NCI-H2171 (cell line): Measurements from ENCODE around the gene CEND1.

Source experiments
- DNase-seq: peaks from one replicate; lab custom pipeline; 2025; lab: John Stamatoyannopoulos, UW

CEND1 gene

DNA sequence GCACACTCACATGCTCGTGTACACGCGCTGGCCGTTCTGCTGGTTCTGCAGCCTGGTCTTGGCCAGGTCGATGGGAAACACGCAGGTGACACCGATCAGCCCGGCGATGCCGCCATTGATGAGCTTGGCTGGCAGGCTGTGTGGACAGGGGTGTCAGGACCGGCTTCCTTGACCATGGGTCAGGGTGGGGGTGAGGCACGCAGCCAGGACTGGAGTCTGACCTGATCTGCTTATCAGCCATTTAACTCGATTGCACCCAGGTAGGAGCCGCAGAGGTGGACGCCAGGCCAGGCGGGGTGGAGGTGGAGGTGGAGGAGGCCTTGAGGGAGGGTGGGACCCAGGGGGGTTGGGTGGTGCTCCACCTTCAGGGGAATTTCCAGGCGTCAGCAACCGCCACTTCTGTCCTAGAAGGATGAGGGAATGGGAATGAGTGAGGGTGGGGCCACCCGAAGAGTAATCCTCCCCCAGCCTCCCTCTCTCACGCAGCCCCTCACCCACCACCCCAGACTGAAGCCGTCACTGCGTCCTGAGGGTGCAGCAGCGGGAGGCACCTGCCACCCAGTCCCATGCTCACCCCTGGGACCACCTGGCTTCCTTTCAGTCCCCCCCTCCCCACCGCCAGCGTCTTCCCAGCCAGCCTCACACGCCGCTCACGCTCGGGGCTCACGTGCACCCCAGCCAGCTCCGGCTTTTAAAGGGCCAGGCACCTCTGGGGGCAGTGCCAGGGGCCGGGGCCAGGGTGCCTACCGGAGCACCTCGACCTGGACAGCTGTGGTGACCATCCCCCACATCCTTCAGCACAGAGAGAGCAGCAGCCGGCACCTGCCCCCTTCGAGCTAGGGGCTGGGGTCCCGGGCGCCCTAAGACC lies 5.1 kb upstream of the CEND1 start:
- no peak for DNase-seq

DNA sequence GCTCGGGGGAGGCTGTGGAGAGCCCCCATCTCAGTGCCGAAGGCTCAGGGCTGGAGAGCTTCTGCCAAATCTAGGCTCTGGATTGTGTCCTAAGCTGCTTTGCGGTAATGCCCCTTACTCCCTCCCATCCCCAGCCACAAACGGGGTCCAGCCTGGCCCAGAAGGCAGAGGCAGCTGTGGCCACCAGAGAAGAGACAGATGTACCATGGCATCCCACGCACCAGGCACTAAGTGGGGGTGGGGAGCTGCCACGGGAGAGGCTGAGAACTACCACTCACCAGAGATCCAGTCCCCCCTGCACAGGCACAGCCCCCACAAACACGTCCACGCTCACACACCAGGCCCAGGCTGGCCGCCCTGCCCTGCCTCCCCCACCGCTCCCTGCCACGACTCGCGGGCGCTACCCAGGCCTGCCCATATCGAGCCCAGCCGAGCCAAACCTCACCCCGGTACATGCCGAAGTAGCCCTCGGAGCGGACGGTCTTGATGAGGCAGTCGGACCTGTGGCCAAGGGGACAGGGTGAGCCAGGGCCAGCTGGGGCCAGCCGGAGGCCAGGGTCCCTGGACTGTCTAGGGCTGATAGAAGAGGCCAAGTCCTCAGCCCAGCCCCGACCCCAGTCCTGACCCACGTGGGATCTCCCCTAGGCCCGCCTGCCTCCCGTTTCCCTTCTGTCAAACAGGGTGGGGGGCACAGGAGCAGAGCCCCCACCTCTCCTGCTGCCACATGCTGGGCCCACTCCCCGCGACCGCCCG lies 4.3 kb upstream of the CEND1 start:
- DNase-seq = no peak

DNA sequence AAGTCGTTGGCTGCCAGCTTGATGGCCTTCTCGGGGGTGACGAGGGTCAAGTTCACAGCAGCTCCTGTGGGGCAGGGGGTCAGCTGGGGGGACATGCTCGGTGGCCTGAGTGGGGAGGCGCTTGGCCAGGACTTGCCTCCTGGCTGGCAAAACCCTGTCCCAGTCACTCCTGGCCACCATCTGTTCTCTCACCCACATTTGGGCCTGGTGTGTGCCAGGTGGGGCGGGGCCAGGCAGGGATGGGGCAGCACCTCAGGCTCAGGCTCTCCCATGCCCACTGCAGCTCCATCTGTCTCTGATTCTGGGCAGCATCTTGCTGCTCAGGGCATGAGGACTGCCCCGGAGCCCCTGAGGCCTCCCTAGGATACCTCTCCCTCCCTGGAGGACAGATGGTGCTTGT lies 3.7 kb upstream of the CEND1 start:
- no peak for DNase-seq

DNA sequence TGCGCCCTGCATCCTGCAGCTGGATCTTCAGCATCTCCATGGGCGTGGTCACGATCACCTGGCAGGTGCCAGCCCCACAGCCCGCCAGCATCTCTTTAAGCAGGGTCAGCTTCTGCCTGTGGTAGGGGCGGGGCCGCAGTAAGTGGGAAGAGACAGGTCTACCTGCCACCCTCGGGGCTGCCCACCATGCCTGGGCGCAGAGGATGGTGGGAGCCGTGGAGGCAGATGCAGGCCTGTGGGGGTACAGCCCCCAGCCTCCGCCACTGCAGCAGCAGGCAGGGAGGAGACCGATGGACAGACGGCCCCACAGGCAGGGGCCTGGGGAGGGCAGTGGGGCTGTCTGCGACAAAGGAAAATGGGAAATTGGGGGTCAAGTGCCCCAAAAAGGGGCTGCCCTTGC lies 3.0 kb upstream of the CEND1 start:
- DNase-seq = no peak

DNA sequence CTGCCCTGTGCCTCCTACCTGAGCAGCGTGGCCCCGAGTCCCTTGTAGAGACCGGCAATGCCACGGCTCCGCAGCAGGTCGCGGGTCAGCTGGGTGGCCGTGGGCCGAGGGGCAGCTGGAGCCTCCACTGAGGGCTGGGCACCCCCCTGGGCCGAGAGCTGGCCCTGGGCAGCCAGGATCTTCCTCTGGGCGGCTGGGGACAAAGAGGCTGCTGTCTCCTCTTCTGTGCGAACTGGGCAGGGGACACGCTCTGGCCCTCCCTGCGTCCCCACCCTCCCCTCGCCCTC lies 2.6 kb upstream of the CEND1 start:
- DNase-seq = no peak

DNA sequence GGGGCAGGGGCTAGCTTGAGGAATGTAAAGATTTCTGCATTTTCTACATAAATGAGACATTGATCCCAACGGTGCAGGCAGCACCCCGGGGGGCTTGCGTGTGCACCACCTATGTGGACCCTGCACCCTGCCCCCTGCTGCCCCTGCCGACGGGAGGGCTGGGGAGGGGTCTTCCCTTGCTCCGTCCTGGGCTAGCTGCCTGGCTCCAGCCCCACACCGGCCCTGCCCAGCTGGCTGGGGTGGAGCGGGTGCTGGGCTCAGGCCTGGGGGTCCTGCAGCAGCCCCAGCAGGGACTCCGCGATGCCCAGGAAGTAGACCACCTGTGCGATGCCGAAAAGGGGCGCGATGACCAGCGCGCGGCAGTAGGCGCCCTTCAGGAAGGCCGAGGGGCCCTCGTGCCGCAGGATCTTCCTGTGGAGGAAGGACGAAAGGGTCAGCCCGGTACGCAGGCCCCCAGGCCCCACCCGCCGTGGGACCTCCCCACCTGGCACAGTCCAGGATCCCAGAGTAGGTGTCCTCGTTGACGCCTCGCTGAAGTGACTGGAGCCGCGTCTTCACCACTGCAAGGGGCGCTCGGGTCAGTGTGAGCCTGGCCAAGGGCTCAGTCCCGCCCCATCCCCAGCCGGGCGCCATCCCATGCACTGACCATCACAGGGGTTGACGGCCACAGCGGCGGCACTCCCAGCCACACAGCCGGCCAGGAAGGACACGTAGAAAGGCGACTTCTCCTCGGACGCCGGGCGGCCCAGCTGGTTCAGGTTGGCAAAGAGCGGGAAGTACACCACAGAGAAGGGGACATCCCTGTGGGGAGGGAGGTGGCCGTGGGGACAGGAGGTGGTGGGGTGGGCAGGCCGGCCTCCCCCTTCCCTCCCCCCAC lies 2.0 kb upstream of the CEND1 start:
- no peak for DNase-seq

DNA sequence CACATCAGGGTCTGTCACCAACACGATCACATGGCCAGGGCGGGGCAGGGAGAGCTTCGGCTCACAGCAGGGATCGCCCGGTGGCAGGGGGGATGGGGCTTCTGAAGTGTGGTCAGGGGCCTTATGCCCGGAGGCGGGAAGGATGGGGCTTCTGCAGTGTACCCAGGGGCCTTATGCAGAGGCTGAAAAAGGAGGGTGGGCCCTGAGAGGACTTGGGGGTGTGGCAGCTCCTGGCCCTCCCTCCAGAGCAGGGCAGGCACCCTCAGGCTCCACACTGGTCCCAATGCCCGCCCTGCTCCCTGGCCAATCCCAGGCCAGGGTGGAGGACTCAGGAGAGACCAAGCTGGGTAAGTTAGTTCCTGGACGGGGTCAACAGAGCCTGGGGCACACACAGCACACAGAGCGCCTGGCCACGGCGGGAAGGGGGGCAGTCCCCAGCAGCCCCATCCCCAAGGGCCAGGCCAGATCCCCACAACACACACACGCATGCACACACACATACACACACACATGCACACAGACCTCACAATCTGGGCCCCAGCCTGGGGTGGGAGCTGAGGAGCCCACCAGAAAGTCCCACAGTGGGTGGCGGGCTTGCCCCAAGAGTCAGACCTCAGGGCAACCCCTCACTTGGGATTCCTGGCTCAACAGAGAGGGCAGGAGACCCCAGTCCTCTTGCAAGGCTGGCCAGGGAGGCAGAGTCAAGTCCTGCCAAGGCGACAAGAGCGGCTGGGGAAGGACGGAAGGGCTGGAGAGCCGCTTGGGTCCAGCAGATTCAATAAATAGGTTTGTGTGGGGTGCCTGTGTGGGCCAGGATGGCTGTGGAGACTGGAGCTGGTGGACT lies 1.1 kb upstream of the CEND1 start:
- DNase-seq = no peak

DNA sequence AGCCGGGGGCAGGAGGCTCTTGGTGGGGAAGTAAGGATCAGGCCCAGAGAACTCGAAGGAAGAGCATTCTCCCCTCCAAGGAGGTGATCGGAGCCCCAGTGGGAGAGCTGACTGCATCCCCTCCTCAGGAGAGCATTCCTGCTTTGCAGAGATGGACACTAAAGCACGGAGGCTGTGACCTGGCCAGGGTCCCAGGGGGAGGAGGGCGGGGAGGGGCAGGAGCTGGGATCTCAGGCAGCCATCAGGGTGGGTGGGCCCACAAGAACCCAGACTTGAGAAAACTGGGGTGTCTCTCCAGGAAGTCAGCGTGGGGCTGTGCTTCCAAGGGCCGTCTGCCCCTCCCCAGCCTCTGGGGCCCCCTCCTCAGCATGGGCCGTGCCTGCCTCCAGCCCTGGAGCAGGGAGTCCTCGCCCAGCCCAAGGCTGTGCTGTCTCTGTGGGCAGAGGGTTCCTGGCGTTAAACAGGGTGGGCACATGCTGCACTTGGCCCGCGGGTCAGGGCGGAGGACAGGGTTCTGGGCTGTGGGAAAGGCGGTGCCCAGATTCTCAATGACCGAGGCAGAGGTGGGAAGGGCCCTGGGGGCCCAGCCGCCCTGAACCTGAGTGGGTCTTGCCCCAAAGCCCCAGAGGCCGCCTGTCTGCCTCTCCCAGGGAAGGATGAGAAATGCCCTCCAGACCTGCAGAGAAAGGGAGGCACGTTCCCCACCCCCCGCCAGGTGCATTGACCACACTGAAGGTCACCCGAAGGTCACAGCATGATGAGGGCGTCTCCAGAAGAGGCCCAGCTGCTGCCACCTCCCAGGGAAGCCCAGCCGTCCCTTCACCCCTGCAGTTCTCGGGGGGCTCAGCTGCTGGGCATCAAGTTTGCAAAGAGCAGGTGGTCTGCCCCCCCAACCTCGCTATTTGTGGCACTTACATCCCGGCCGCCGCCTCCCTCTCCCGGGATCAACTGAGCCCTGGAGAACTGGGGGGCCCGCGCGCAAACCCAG lies 643 bp downstream of the CEND1 start:
- no peak for DNase-seq

DNA sequence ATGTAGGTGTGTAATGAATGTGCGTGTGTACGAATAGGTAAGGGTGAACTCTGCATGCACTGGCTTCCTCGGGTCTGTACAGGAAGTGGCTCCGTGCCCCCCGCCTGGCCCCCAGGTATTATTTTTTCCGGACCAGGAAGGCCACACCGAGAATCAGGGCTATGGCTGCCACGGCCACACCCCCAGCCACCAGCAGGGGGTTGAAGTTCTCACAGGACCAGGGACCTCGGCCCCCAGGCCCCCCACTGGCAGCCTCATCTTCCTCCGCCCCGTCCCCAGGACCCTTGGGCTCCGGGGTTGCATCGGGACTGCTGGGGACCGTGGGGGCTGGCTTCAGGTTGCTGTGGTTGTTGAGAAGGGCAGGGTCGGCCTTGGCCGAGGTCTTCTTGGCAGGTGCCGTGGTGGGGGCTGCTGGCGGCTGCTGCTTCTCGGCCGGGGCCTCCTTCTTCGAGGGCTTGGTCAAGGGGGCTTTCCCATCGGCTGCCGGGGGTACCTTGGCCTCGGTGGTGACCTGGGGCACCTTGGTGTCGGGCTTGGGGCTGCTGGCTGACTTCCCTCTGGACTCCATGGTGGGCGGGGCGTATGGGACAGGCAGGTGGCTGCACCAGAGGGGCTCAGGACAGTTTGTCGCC lies 1.8 kb downstream of the CEND1 start:
- no peak for DNase-seq

DNA sequence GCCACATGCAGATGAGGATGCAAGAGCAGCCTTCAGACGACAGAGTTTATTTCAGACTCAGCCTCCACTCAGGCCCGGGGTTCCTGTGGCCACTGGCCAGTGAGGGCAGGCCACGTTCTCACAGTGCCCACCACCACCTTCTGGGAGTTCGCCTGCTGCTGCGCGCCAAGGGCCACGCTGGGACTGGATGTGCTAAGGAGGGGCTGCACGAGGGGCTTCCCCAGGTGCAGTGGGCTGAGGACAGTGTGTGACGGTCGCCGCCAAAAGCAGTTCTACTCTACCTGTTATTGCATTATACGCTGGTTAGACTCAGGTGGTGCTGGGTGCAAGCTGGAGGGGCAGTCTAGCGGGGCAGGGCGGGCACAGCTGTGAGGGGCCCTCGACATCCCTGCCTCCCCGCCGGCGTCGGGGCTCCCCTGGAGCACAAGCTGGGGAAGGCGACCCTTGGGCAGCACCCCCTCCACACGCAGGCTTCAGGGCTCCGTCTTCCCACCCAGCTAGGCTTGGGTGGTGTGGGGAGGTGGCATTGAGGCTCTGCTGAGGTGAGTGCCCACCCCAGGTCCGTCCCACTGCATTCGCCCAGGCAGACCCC lies 2.7 kb downstream of the CEND1 start:
- no peak for DNase-seq

DNA sequence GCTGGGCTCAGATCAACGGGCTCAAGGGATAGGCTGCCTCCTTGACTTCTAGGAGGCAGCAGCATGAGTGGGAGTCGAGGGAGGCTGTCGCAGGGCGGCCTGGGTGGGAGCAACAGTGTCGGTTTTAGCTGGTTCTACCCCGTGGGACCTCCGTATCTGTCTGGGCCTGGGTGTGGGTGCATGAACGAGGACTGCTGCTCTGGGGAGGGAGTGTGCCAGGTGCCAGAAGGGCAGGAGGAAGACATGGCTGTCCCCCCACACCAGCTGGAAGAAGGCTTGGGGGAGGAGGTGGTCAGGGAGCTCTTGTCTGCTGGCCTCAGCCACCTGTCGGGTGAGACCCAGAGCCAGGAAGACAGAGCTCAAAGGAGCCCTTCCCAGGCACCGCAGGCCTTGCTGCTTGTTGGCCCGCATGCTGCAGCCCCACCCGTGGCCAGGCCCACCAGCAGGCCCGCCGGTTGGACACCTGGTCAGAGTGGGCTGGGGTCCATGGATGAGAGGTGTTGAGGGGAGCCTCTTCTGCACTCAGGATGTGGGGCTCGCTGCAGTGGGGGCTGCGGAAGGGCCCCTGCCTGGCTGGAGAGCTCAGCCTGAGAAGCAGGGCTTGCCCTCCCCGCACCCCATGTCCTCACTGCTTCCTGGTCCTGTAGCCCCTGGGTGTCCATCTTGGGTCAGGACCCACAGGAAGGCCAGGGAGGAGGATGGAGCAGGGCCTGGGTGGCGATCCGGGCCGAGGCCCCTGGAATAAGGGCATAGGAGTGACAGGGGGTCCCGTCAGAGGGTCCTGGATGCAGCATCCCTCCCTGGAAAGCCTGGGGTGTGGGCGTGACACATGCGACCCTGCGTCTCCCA lies 3.4 kb downstream of the CEND1 start:
- no peak for DNase-seq

DNA sequence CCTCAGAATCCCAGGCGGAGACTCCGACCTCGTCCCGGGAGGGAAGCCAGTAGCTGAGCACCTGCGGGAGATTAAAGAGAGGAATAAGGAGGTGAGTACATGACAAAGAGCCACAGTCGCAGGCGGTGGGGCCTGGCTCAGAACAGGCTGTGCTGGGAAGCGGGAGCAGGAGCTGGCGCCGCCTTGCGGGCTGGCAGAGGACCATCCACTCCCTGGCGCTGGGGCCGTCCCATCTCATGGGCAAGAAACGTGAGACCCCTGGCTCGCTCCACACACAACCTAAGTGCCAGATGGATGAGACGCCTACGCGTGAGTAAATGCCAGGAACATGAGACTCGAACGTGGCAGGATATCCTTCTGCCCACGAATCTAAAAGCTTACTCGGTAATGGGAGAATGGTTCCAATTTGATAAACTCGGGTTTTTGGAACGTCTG lies 6.3 kb downstream of the CEND1 start:
- peak; percentile 80 for DNase-seq

DNA sequence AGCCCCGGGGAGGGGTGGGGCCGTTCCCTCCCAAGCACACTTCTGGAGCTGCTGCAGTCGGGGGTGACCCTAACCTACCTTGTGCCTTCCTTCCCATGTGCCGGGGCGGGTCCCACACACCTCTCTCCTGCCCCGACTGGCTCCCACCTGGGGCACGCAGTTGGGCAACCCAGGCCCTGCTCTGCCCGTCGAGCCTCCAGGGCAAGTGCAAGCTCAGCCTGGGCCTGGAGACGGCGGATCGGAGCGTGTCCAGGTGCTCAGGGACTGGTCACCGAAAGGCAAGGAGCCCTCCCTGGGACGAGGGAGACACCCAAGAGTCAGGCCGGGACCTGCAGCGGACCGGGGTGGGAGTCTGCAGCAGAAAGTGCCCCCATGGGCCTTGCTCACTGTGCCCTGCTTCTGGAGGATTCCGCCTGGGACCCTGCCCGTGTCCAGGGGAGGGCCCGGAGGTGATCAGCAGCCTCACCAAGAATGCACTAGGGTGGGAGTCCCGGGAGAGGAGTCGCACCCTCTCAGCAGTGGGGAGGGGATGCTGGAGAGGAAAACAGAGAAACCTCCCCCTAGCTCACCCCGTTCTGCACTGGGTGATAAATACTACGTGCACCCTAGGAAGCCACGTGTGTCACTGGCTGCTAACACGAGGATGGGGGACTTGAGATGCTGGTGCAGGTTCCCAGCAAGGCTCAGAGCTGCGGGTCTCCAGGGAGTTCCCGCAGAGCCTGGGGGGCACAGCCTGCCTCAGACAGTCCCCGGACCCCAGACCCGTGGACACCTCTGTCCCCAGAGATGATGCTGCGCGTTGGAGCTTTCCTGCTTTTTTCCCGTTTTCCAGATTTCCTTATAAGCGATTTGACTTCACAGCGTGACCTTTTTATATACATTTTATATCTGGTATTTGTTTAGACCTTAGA lies 7.4 kb downstream of the CEND1 start:
- DNase-seq = no peak

DNA sequence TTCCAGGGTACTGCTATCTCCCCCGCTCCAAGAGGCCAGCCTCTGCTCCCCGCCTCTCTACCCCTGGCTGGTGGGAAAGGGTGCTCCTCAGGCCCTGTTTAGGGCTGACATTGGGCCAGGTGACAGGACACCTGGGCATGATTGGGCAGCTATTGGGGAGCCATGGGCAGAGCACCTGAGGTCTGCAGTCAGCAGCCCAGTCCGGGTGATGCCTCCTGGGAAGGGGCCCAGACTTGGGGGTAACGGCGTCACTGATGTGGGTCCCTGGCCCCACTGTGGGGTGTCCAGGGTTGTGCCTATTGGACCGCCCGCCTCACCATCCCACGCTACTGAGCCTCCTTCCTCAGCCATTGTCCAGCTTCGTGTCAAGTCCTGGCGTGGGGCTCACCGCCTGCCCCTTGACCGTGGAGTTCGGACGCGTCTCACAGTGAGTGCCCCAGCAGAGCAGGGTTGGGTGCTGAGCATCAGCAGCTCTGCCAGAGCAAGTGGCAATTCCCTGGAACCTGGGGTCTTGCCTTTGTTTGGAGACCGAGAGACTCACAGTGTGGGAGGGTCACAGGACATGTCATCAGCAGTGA lies 9.8 kb downstream of the CEND1 start:
- no peak for DNase-seq

DNA sequence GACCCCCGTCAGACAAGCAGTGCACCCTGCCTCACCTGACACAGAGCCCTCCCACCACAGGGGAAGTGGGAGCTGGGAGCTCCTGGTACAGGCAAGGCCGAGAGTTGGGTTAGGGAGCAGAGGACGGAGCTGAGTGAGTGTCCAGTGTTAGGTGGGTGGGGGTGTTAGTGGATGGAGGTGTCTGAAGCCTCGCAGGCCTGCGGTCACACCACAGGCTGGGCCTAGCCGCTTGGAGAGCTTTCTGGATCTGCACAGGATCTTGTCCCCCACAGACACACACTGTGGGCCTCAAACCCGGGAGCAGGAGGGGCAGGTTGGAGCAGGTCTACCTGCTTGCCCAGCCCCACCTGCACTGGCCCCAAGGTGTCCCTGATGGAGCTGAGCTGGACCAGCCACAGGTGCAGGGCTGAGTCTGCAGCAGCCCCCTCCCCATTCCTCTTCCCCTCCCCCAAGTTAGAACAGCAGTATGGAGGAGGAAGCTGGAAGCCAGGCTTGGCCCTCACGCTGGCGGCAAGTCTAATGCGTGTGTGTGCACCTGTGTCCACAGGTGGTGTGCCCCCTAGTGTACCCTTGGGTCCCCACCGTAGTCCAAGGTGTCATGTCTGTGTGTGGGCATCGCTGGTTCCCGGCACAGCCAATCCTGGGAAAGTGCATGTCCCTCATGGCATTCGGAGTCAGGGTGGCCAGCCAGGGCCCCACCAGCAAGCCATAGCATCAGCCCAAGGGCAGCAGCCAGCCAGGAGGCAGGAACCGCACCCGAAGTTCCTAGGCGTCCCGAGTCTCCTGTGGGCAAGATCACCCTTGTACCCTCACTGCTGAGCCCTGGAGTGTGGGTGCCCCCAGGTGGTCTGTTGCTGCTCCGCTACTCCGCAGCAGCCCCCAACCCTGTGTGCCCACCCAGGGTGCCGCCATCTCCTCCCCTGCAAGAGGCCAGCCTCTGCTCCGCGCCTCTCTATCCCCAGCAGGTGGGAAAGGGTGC lies 10.6 kb downstream of the CEND1 start:
- no peak for DNase-seq
